H1 (cell line): ENCODE results near the gene PITPNM1. TPM values are rescaled to one million over a fixed set of nuclear protein-coding genes. Genes with fewer than 3 reads are reported as not detected.

Source experiments
- CTCF ChIA-PET: fragments of 300-600 bp; sonication (Branson Sonifier 250); formaldehyde crosslinking; loops from one replicate; lab custom pipeline; 2021; ENCODE audit not compliant: partially characterized antibody; lab: Charles Lee
- POLR2A ChIA-PET: fragments of 300-600 bp; sonication (Branson Sonifier 250); formaldehyde crosslinking; loops from one replicate; lab custom pipeline; 2021; ENCODE audit warnings: inconsistent platforms; ENCODE audit not compliant: partially characterized antibody; lab: Charles Lee
- DNase-seq, 2 experiments: peaks; one replicate each; pipeline versions ENCODE4 v3.0.0 to v3.0.0-alpha.2; 2010 to 2022; ENCODE audit warnings: low spot score in 2 of 2, low read depth in 1 of 2, mixed read lengths in 1 of 2
- FAIRE-seq: peaks from 2 replicates; lab custom pipeline; 2011; peaks lifted over from hg19 to GRCh38; lab: Jason Lieb, UNC
- H2AFZ ChIP-seq: 2 replicates; pipeline ENCODE4 v1.8.1; 2012; ENCODE audit warnings: low read length, inconsistent platforms
- H2AK5ac ChIP-seq: 2 replicates; pipeline ENCODE4 v1.6.1; 2013; ENCODE audit warnings: low read depth, low read length
- H2BK120ac ChIP-seq: replicated peaks from 2 replicates; pipeline ENCODE3; 2013; ENCODE audit warnings: low read depth, low read length, inconsistent platforms
- H2BK12ac ChIP-seq: 2 replicates; pipeline ENCODE4 v1.6.1; 2013; ENCODE audit warnings: low read depth, low read length
- H2BK15ac ChIP-seq: 2 replicates; pipeline ENCODE4 v1.6.1; 2013; ENCODE audit warnings: low read length
- H2BK20ac ChIP-seq: 2 replicates; pipeline ENCODE4 v1.6.1; 2013; ENCODE audit warnings: low read length
- H2BK5ac ChIP-seq: 2 replicates; pipeline ENCODE4 v1.6.1; 2013; ENCODE audit warnings: low read depth, low read length
- H3K14ac ChIP-seq: 2 replicates; pipeline ENCODE4 v1.6.1; 2013; ENCODE audit warnings: inconsistent platforms; ENCODE audit not compliant: insufficient read length
- H3K18ac ChIP-seq: 2 replicates; pipeline ENCODE4 v1.6.1; 2013; ENCODE audit warnings: low read length; ENCODE audit errors: extremely low read depth
- H3K23ac ChIP-seq: 2 replicates; pipeline ENCODE4 v1.6.1; 2013; ENCODE audit warnings: inconsistent platforms; ENCODE audit not compliant: insufficient read length
- H3K23me2 ChIP-seq: 2 replicates; pipeline ENCODE4 v1.6.1; 2013; ENCODE audit warnings: low read depth, low read length
- H3K27ac ChIP-seq: 2 replicates; pipeline ENCODE4 v1.6.1; 2011; ENCODE audit warnings: low read depth, low read length, inconsistent platforms
- H3K27me3 ChIP-seq, 4 experiments: replicated peaks in 1 of 4; 1 replicate in 1 of 4; 2 replicates in 3 of 4; pipeline versions ENCODE4 v1.6.1 to v1.8.1; 2011 to 2013; ENCODE audit warnings: low read length in 3 of 4, mild to moderate bottlenecking in 3 of 4, inconsistent platforms in 2 of 4, mixed read lengths in 2 of 4, moderate library complexity in 1 of 4; ENCODE audit not compliant: control insufficient read depth in 3 of 4, insufficient read depth in 3 of 4; ENCODE audit errors: extremely low read depth in 1 of 4
- H3K36me3 ChIP-seq, 4 experiments: 2 replicates each; pipeline versions ENCODE4 v1.6.1 to v1.8.1; 2011 to 2013; ENCODE audit warnings: mild to moderate bottlenecking in 4 of 4, low read length in 3 of 4, moderate library complexity in 2 of 4, control low read depth in 1 of 4, inconsistent platforms in 1 of 4; ENCODE audit not compliant: insufficient read depth in 4 of 4, control insufficient read depth in 2 of 4
- H3K4ac ChIP-seq: replicated peaks from 2 replicates; pipeline ENCODE3; 2013; ENCODE audit warnings: low read length, low read depth, mixed read lengths, inconsistent platforms; ENCODE audit not compliant: insufficient read length
- H3K4me1 ChIP-seq, 4 experiments: replicated peaks in 1 of 4; 1 replicate in 1 of 4; 2 replicates in 3 of 4; pipeline versions ENCODE4 v1.6.1 to v1.8.1; 2011 to 2013; ENCODE audit warnings: low read length in 3 of 4, inconsistent platforms in 2 of 4, mixed read lengths in 1 of 4; ENCODE audit not compliant: insufficient read depth in 4 of 4, control insufficient read depth in 3 of 4
- H3K4me2 ChIP-seq, 2 experiments: 2 replicates each; pipeline versions ENCODE4 v1.6.1 to v1.8.1; 2011 to 2013; ENCODE audit warnings: low read depth in 2 of 2, low read length in 2 of 2, control low read depth in 1 of 2, inconsistent platforms in 1 of 2, mild to moderate bottlenecking in 1 of 2; ENCODE audit not compliant: insufficient read depth in 1 of 2
- H3K4me3 ChIP-seq, 4 experiments: fragments of 200-600, 300-600 bp in 1 of 4; sonication (generic), shearing (Covaris generic), sonication (Bioruptor Twin) in 1 of 4; 2 replicates each; pipeline versions ENCODE4 v1.5.1 to v1.8.1; 2011 to 2016; ENCODE audit warnings: low read length in 4 of 4, low read depth in 3 of 4, control low read depth in 2 of 4, inconsistent platforms in 2 of 4, mild to moderate bottlenecking in 2 of 4, mixed read lengths in 1 of 4, moderate library complexity in 1 of 4; ENCODE audit not compliant: insufficient read depth in 2 of 4; ENCODE audit errors: extremely low read depth in 1 of 4
- H3K56ac ChIP-seq: replicated peaks from 2 replicates; pipeline ENCODE3; 2013; ENCODE audit warnings: low read depth, mild to moderate bottlenecking, mixed read lengths, low read length, inconsistent platforms; ENCODE audit not compliant: insufficient read length
- H3K79me1 ChIP-seq: 2 replicates; pipeline ENCODE4 v1.6.1; 2013; ENCODE audit warnings: low read depth, low read length, control low read depth
- H3K79me2 ChIP-seq, 2 experiments: 2 replicates each; pipeline versions ENCODE4 v1.6.1 to v1.8.1; 2012 to 2013; ENCODE audit warnings: low read length in 2 of 2, mild to moderate bottlenecking in 2 of 2, inconsistent platforms in 1 of 2; ENCODE audit not compliant: insufficient read depth in 2 of 2, control insufficient read depth in 1 of 2
- H3K9ac ChIP-seq, 4 experiments: replicated peaks in 1 of 4; 1 replicate in 1 of 4; 2 replicates in 3 of 4; pipeline versions ENCODE4 v1.6.1 to v1.8.1; 2011 to 2013; ENCODE audit warnings: low read depth in 3 of 4, low read length in 3 of 4, control low read depth in 2 of 4, mild to moderate bottlenecking in 2 of 4, moderate library complexity in 2 of 4, inconsistent platforms in 1 of 4; ENCODE audit errors: extremely low read depth in 1 of 4
- H3K9me3 ChIP-seq, 2 experiments: 2 replicates each; pipeline versions ENCODE4 v1.6.1 to v1.8.1; 2012 to 2013; ENCODE audit warnings: mild to moderate bottlenecking in 2 of 2, moderate library complexity in 2 of 2, control low read depth in 1 of 2, inconsistent platforms in 1 of 2, low read depth in 1 of 2, low read length in 1 of 2, mixed read lengths in 1 of 2; ENCODE audit not compliant: insufficient read depth in 2 of 2
- H4K20me1 ChIP-seq, 2 experiments: replicated peaks in 1 of 2; 2 replicates each; pipeline versions ENCODE3 to v1.8.1; 2011 to 2013; ENCODE audit warnings: inconsistent platforms in 2 of 2, low read length in 2 of 2, mild to moderate bottlenecking in 1 of 2; ENCODE audit not compliant: insufficient read depth in 2 of 2, control insufficient read depth in 1 of 2
- H4K5ac ChIP-seq: 2 replicates; pipeline ENCODE4 v1.6.1; 2013; ENCODE audit warnings: low read length, low read depth, mixed read lengths, inconsistent platforms; ENCODE audit not compliant: insufficient read length
- H4K8ac ChIP-seq: 2 replicates; pipeline ENCODE4 v1.8.0; 2013; ENCODE audit warnings: mild to moderate bottlenecking, moderate library complexity, low read length, inconsistent platforms; ENCODE audit not compliant: insufficient read depth; ENCODE audit errors: extremely low read depth
- H4K91ac ChIP-seq: replicated peaks from 2 replicates; pipeline ENCODE3; 2013; ENCODE audit warnings: low read length, mixed read lengths, inconsistent platforms; ENCODE audit not compliant: insufficient read length
- BCL11A ChIP-seq, 2 experiments: IDR thresholded peaks; one replicate each; pipeline ENCODE4 v1.6.1; 2011; ENCODE audit warnings: low read depth in 2 of 2, low read length in 2 of 2, mild to moderate bottlenecking in 2 of 2
- CEBPB ChIP-seq: IDR thresholded peaks from 2 replicates; pipeline ENCODE4 v1.6.1; 2012; ENCODE audit warnings: low read depth, low read length
- CHD2 ChIP-seq: IDR thresholded peaks from 2 replicates; pipeline ENCODE4 v1.6.1; 2012; ENCODE audit warnings: low read length, improper control_type of control experiment
- HDAC2 ChIP-seq, 2 experiments: fragments of 300-600 bp in 1 of 2; sonication (generic) in 1 of 2; IDR thresholded peaks; 2 replicates each; pipeline ENCODE4 v1.6.1; 2011 to 2012; ENCODE audit warnings: low read depth in 2 of 2, low read length in 2 of 2, mild to moderate bottlenecking in 2 of 2, moderate library complexity in 2 of 2, borderline replicate concordance in 1 of 2, inconsistent platforms in 1 of 2
- MAFK ChIP-seq: IDR thresholded peaks from 2 replicates; pipeline ENCODE4 v1.6.1; 2012; ENCODE audit warnings: low read depth, mild to moderate bottlenecking, improper control_type of control experiment, low read length
- PHF8 ChIP-seq: fragments of 200-600 bp; sonication (generic); conservative IDR thresholded peaks from 2 replicates; pipeline ENCODE4 v1.7.1; 2012; ENCODE audit warnings: low read depth, mild to moderate bottlenecking, inconsistent platforms, low read length, moderate library complexity
- POLR2A ChIP-seq, 2 experiments: IDR thresholded peaks; 1 replicate in 1 of 2; 2 replicates in 1 of 2; pipeline ENCODE4 v1.6.1; 2011; ENCODE audit warnings: low read depth in 2 of 2, low read length in 2 of 2, mild to moderate bottlenecking in 2 of 2; ENCODE audit errors: control extremely low read depth in 1 of 2
- RNF2 ChIP-seq: fragments of 200-900, 300-1000 bp; sonication (generic); IDR thresholded peaks from 2 replicates; pipeline ENCODE4 v1.7.1; 2016; ENCODE audit warnings: borderline replicate concordance, low read depth, mild to moderate bottlenecking, antibody characterized with exemption, low read length; ENCODE audit not compliant: poor library complexity, severe bottlenecking; ENCODE audit errors: missing control alignments
- SIN3A ChIP-seq, 2 experiments: IDR thresholded peaks in 1 of 2; conservative IDR thresholded peaks in 1 of 2; 2 replicates each; pipeline ENCODE4 v1.6.1; 2011 to 2012; ENCODE audit warnings: low read length in 2 of 2, improper control_type of control experiment in 1 of 2, low read depth in 1 of 2, mild to moderate bottlenecking in 1 of 2
- SIRT6 ChIP-seq: IDR thresholded peaks from one replicate; pipeline ENCODE4 v1.7.1; 2012; ENCODE audit warnings: low read length, inconsistent platforms
- SRF ChIP-seq: IDR thresholded peaks from 2 replicates; pipeline ENCODE4 v1.6.1; 2011; ENCODE audit warnings: mild to moderate bottlenecking, low read depth, low read length, moderate library complexity
- TAF7 ChIP-seq: optimal IDR thresholded peaks from 2 replicates; pipeline ENCODE3; 2011; ENCODE audit warnings: low read depth, mild to moderate bottlenecking, inconsistent platforms, low read length, moderate library complexity, borderline replicate concordance
- ZNF274 ChIP-seq: IDR thresholded peaks from 2 replicates; pipeline ENCODE4 v1.7.0; 2012; ENCODE audit warnings: low read length, borderline replicate concordance; ENCODE audit errors: extremely low read depth
- WGBS, 2 experiments: shearing (Covaris generic) in 1 of 2; methylation state at CpG; one replicate each; pipeline versions ENCODE4 v1.1.6 to v1.1.7; 2013 to 2015; ENCODE audit warnings: low lambda C conversion rate in 2 of 2, mixed read lengths in 2 of 2, inconsistent platforms in 1 of 2, low coverage in 1 of 2, missing lambda C conversion rate in 1 of 2; ENCODE audit not compliant: insufficient replicate concordance in 2 of 2, insufficient coverage in 1 of 2, insufficient read length in 1 of 2; ENCODE audit errors: extremely low coverage in 1 of 2, missing lambda C conversion rate in 1 of 2; 5-methylcytosine and 5-hydroxymethylcytosine counted together
- polyA plus RNA-seq, 7 experiments: library from polyadenylated mRNA; depleted of rRNA in 3 of 7; stranded (reverse) in 5 of 7; unstranded in 2 of 7; fragments of >200 nt in 5 of 7; fragments of 200-250 nt in 2 of 7; gene quantifications; 1 replicate in 5 of 7; 2 replicates in 1 of 7; 4 replicates in 1 of 7; pipeline versions ENCODE4 v1.2.1 to v1.2.3, GENCODE V29; 2011 to 2013; ENCODE audit warnings: missing spikeins in 2 of 7, mixed read lengths in 2 of 7
- total RNA-seq: library from RNA; stranded (reverse); fragmentation: NEBNext Ultra II Directional; extraction: Animal tissue kit (Norgen Biotek cat#: 25700); gene quantifications from 2 replicates; pipeline ENCODE4 v1.2.1, GENCODE V29; 2021

PITPNM1 gene
- total and polyA plus RNA-seq, 2 of the 8 experiments (the other 6 are each of a cell fraction or from before 2014, with no cell fraction given), result 27.2 to 52.7 TPM

DNA sequence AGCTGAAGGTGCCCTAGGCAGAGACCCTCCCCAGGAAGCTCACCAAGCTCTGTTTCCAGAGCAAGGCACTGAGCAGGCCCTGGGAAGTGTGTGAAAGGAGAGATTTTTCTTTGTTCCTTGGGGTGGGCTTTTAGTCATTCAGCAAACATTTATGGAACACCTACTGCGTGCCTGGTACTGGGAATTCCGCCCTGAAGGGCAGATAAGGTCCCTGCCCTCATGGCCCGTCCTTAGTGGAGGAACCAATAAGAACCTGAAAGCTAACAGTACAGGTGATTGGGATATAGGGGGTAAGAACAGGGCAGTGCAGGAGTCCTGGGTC is 40.0 kb downstream of the PITPNM1 start:
- Histone ChIP-seq H2BK15ac (0 out of 2 replicates have a peak overlapping the region, but pooled peaks have one; percentile 3), H3K79me1 (peaks cover 2% of the 10 kb centered on the region), H4K5ac (no peak overlapping the region), H3K27ac (peak overlapping the region; percentile 87), H3K23ac (no peak overlapping the region), H3K23me2 (peaks cover 6% of the 10 kb centered on the region), H4K20me1 (peaks cover 0 to 3% of the 10 kb centered on the region in 2 experiments), H3K18ac (peak overlapping the region; percentile 85; the same call in 1 of the 2 replicates), H2BK120ac (no peak overlapping the region), H3K9me3 (no peaks in the 10 kb centered on the region), H2BK20ac (no peak overlapping the region), H3K4me3 (peak overlapping the region; percentile 76 to 92 (median 85)), H3K56ac (peak overlapping the region; percentile 75), H3K9ac (peak overlapping the region; percentile 69 to 93 (median 74)), H2AK5ac (no peak overlapping the region; the same call in 1 of the 2 replicates), H3K14ac (no peak overlapping the region), H2AFZ (no peak overlapping the region), H3K4me1 (peaks cover 2 to 14% (median 6%) of the 10 kb centered on the region in 4 experiments; a peak in 6 of 7 replicates), H3K27me3 (no peaks in the 10 kb centered on the region), H3K36me3 (no peaks in the 10 kb centered on the region), H4K91ac (peak overlapping the region; percentile 98), H3K79me2 (peaks cover 0 to 3% of the 10 kb centered on the region in 2 experiments; a peak in 2 of 4 replicates), H3K4me2 (peak overlapping the region; percentile 70 to 82), H3K4ac (peak overlapping the region; percentile 10), H4K8ac (peak overlapping the region; percentile 95; the same call in 1 of the 2 replicates), H2BK5ac (peak overlapping the region; percentile 93), H2BK12ac (no peak overlapping the region)
- no peak for FAIRE-seq
- 56% methylated on average over 3 of the region's 3 CpGs; no CpG with 5 or more reads in 1 of the 2 experiments for WGBS, 2 experiments
- POLR2A ChIA-PET, result interaction anchor here (0.7 to 1.9 kb wide), 16 partner anchors 9 to 73 kb away, joined by 3 to 15 read pairs (median 4); partner anchors contain the start of genes AIP, CDK2AP2, GPR152 and PPP1CA
- CTCF ChIA-PET, result interaction anchor here (0.6 to 1.6 kb wide), 8 partner anchors 26 to 891 kb away, joined by 3 to 6 read pairs (median 3); partner anchors contain the start of gene PPP1CA
- DNase-seq, result no peak
- no peak for TF ChIP-seq RNF2
- TF ChIP-seq CEBPB, result no peak
- no peak for TF ChIP-seq SIRT6
- 0 out of 2 replicates have a peak, but pooled peaks have one; percentile 8 for TF ChIP-seq PHF8
- TF ChIP-seq MAFK, result no peak
- 0 out of 4 replicates have a peak, but pooled peaks of 1 of the 2 experiments have one; percentile 9 for TF ChIP-seq SIN3A (conservative IDR thresholded peaks at IDR 0.05 in 1 of 2, IDR thresholded peaks at IDR 0.05 in 1 of 2; ENCODE audit: low read depth in 1 of 2, low read length in 2 of 2)
- no peak for TF ChIP-seq ZNF274
- no peak for TF ChIP-seq SRF
- no peak for TF ChIP-seq CHD2
- peak in 1 of 2 experiments; percentile 6; a peak in 1 of 3 replicates for TF ChIP-seq POLR2A (IDR thresholded peaks at IDR 0.05; ENCODE audit: control extremely low read depth in 1 of 2, low read depth in 2 of 2, low read length in 2 of 2)
- TF ChIP-seq TAF7, result no peak
- TF ChIP-seq HDAC2 (IDR thresholded peaks at IDR 0.05; ENCODE audit: borderline replicate concordance in 1 of 2, low read depth in 2 of 2, low read length in 2 of 2), result no peak
- no peak for TF ChIP-seq BCL11A (IDR thresholded peaks at IDR 0.05; ENCODE audit: low read depth in 2 of 2, low read length in 2 of 2)
